HS-5 (cell line): ENCODE data around the gene ITPK1.

ENCODE experiments used
- DNase-seq: peaks from one replicate; pipeline ENCODE4 v3.0.0-alpha.2; 2012; ENCODE audit warnings: low read depth

Gene ITPK1

DNA sequence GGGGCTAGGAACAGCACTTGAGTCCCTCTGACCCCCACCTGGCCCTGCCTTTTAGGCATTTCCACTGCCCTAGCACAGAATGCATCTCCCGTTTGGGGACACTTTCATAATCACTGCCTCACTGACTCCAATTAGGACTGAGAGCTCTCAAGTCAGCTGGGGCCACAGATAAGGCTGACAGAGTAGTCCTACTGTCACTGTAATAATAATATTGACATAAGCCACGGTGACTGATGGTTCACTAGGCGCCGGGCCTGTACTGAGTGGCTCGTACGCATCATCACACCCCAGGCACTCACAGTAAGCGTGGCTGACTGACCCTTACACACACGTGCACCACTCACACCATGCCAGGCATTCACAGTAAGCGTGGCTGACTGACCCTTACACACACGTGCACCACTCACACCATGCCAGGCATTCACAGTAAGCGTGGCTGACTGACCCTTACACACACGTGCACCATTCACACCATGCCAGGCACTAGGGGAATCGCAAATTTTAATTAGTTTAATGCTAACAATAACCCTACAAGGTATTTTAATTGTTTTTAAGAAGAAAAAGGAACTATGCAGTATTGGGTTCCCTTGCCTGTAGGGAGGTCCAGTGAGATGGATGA lies 105.1 kb downstream of the ITPK1 start:
- no peak for DNase-seq

DNA sequence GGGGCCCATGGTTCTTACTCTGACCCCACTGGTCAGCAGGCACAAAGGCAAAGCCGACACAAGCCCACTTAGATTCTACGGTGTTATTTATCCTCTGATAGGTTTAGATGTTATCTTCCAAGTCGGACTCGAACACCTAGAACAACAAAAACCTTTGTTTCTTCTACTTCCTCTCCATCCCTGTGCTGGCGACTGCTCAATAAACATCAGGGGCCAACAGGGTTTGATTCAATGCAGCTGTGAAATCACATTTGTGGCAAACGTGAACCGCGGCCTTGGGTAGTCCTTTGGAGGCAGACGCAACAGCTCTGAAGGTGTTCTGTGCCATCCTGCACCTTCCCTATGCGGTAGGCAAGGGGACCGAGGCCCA lies 105.6 kb downstream of the ITPK1 start:
- DNase-seq: no peak

DNA sequence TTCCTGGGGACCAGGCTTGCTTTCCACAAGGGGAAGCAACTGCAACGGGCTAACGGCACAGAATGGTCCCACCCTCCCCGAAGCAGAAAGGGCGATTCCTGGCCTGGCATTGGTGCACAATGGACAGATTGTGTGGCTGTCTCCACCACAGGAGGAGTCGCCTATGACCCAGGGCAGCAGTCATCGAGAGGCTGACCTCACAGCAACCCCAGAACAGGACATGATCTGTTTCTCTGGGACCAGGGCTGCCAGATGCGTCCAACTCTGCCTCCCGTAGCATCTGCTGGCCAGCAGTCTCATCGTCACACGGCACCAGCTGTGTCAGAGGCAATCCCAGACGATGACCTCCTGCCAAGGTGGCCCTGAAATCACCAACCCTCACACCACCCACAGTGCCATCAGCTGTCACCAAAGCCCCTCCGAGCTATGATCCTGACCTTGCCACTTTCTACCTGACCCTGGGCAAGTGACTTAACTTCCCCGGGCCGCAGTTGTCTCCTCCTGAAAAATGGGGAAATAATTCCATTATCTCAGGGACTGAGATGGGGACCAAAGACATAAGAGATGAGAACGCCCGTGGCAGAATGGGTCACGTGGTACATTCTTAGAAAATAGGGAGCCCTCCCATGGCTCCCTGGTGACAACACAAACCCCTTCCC lies 106.1 kb downstream of the ITPK1 start:
- DNase-seq: no peak

DNA sequence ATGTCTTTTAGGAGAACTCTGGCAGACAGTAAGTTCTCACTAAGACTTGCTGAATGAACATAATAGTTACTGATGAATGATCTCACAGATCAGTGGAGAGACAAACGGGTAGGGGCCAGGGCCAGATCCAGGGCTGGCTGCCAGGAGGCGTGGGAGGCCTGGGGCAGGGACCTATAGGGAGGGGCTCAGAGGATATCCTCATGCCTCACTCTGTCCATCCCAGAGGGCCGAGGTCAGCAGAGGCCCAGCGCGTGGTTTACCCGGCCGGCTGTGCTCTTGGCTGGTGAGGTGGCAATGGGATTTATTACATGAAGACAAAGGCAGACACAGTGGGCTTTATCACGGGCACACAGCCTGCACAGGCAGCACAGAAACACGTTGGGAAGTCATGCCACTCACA lies 107.3 kb downstream of the ITPK1 start:
- no peak for DNase-seq

DNA sequence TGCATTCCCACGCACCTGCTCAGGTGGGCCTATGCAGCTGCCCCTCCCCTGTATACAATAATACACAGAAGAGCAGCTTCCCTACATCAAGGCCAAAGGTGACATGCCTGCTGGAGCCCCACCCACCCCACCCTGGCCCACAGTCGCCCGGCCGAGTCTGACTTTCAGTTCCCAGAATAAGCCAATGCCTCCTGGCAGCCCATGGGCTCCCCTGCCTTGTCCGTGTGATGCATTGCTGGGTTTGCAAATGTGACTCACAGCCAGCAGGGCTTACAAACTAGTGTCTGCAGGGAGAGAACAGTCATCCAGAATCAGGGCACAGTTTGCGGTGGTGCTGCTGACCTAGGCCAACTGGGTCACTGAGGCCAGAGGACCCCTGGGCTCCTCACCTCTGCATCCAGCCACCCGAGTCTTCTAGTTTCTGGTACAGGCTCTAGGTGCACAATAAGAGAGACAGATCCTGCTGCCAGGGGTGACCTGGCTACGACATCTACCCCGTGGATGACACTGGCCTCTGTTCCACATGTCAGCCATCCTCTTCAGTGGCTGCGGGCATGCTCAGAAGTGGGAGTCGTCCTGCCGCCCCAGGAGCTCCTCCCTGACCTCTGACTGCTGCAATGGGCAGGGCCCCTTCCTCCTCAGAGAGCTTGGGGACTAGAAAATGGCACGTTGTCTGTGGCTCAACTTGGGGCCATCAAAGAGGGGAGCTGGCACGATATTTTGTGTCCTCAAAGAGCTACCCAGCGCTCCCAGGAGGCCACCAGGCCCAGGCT lies 108.3 kb downstream of the ITPK1 start:
- DNase-seq: no peak

DNA sequence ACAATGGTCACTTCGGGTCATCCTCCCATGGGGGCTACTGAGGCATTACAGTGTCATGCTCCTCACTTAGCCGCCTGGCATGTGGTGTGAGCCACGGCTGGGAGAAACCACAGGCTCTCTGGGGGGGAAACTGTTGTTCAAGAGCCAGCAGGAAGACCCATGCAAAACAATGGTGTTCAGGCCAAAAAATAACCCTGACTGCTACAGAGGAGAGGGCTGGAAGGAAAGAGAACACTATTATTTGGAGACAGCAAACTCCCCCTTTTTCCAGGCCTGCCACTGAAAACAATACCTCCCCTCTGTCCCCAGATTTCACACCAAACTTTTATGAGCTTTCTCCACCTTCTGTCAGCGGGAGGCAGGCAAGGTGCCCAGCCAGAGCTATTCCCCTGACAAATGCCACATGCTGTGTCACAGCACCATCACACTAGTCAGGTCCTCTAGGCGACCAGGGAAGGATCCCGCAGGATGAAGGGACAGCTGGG lies 109.1 kb downstream of the ITPK1 start:
- DNase-seq: no peak

DNA sequence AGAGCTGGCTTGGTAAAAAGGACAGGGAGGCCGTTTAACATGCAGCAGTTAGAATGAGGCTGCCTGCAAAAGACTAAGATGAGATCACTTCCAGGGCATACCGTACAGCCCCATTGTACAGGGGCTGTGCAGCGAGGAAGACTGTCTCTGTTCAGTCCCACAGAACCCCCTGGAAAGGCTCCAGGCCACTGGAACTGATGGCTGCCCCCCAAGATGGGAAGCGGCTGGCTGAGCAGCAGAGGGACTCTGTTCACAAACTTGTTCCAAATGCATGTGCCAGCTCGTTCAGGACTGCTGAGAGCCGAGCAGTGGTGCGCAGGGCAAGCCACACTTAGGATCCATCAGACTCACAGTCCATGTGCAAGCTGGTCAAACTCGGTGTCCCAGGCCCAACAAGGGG lies 109.9 kb downstream of the ITPK1 start:
- no peak for DNase-seq

DNA sequence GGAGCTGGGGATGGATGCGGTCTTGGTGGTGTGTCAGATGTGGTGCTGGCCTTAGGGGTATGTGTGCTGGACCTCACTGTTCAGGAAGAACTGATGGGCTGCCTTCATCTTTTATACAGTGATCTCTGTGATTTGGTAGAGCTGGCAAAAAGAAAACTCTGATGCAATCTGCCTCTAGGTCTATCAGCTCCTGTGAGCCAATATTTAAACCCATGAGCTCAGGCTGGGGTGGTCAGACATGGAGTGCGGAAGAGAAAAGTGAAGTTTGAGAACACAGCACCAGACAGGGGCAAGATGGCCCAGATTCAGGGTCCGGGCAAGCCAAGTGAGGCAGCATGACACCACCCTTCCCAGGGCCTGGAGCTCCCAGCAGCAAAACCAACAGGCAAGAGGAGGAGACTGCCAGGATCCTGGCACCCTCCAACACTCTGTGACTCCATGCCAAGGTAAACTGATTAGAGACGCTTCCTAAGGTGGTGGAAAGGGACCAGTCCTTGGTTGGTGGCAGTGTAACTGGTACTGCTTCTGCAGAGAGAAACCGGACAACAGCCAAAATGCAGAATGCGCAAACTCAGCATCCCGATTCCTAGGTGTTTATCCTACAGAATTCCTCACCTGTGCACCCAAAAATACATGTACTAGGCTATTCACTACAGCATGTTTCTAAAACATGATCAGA lies 110.5 kb downstream of the ITPK1 start:
- DNase-seq: no peak

DNA sequence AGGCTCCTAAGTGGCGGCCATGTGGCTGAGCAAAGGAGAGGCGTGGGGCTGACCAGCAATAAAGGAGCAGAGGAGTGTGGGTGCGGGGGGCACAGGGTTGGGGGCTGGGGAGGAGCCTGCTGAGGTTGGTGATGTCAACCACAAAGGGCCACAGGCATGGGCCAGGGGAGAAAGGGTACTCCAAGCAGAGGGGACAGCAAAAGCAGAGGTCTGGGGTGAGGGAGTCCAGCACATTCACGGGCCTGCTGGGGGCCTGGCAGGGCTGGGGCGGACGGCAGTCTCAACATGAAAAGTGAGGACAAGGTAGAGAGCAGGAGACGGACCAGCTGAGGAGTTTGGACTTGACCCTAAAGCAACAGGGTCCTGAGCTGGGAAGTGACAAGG lies 111.0 kb downstream of the ITPK1 start:
- DNase-seq: no peak

DNA sequence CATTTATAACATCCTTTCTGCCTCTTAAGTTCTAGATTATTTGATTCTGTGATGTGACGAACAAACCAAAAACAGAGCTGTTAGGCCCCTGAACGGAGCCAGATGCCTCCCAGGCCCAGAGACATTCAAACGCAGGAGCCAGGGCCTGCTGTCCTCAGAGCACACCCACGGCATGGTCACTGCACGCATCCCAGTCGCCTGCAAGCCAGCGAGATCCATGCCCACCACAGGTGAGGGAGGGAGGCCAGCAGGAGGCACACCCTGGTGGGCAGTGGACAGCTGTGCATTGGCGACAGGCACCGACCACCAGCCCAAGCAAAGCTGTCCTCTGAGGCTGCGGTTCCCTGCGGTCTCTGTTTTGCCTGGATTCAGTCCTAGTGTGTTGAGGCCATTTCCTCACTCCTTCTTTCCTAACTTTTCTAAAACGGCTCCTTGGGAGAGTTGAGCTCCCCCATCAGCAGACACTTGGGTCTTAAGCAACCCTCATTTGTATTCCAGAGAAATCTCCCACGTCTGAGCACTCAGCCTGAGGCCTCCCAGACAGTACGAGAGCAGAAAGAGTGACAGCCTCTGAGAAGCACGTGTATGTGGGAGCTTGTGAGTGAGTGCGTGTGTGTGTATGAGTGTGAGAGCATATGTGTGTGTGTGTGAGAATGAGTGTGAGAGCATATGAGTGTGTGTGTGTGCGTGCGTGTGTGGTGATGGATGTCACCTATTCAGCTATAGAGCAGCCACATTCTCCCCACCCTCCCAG lies 111.6 kb downstream of the ITPK1 start:
- no peak for DNase-seq

DNA sequence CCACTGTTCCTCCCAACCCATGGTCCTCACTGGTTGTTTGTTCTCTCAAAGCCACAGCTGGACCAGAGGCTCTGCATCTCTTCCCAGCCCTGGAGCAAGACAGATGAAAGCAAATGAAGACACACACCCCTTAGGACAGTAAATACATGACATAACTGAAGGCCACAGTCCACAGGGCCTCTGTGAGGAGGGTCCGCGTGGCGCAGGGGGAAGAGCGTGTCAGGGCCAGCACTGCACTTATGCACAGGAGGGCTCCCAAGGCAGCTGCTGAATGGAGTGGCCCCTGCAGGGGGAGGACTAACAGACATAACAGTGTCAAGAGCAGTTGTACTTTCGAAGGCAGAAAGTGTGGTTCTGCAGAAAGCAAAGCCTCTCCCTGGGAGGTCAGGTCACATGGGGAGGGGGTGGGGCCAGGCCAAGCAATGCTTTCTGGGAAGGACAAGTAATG lies 112.8 kb downstream of the ITPK1 start:
- no peak for DNase-seq

DNA sequence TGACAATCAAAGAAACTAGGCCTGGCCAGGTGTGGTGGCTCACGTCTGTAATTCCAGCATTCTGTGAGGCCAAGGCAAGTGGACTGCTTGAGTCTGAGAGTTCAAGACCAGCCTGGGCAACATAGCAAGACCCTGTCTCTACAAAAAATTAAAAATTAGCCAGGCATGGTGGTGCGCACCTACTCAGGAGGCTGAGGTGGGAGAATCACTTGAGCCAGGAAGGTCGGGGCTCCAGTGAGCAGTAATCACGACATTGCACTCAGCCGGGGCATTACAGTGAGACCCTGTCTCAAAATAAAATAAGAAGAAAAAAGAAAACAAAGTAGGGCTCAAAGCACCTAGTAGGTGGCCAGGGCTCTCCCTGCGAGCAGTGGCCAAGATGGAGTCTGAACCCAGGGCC lies 113.7 kb downstream of the ITPK1 start:
- DNase-seq: no peak

DNA sequence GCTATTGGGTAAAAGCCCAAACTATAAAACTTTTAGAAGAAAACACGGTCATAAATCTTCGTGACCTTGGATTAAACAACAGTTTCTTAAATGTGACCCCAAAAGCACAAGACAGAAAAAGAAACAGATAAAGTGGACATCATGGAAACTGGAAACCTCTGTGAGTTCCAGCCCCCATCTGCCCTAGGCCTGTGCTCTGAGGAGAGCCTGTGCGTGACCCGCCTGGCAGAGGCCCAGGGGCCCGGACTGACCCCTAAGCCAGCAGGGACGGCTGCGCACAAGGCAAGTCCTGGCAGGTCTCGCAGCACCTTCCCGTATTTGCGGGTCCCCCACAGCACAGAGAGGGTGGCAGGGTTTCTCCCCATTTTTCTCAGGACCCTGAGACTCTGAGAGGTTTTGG lies 116.8 kb downstream of the ITPK1 start:
- DNase-seq: no peak

DNA sequence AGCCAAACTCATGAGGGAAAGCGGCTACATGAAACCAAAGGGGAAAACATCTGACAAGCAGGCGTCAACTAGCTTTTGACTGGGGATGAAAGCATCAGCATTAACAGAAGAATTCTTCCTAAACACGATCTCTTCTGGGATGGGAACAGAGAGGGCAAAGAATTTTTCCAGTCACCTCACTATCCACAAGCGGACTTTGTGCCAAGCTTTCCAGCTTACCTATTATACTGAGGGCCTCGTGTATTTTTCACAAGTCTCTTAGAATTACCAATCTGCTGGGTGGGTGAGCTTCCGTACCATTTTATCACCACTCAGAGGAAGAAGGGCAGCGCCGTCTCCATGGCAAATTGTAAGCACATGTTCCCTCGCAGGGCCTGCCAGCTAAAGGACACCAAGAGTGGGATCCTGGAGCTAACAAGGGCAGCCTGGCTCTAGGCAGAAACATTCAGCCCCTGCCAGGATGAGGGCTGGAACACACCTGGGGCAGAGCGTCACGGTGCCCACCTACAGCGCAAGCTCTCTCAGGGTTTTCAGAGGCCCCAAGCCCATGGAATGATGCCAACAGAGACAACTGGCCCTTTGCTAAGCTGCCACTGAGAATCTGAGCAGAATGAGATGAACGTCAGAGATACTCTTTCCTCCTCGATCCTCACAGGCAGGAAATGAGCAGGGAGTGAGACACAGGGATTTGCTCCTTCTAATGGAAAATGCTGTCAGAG lies 118.2 kb downstream of the ITPK1 start:
- DNase-seq: no peak

DNA sequence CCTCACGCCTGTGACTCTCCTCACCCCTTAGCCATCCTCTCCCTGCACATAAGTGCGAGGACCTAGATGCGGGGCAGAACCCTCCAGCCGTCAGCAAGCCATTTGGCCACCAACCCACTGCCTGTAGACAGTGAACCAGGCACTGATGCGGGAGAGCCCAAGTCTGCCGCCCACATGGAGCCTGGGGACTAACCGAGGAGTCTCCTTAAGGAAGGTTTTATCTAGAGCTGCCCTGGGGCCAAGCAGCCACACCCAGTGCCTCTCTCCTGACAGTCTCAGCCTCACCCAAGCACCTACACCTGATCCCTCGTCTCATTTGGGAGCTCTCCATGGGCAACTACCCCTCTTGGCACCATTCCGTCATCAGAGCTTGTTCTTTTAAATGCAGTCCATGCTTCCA lies 120.1 kb downstream of the ITPK1 start:
- no peak for DNase-seq

DNA sequence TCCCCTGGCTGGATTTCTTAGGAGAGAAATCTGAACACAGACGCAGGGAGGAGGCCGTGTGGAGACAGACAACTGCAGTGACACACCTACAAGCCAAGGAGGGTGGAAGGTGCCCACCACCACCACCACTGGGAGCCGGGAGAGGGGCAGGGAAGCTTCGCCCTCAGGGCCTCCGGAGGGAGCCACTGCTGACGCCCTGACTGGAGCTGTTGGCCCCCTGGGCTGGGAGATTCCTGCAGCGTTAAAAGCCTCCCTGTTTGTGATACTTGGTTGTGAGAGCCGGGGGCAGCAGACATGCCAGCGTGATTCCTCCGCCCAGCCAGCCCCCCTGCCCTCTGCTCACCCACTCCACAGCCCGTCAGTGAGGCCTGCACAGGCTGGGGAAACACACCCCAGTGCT lies 120.8 kb downstream of the ITPK1 start:
- no peak for DNase-seq

DNA sequence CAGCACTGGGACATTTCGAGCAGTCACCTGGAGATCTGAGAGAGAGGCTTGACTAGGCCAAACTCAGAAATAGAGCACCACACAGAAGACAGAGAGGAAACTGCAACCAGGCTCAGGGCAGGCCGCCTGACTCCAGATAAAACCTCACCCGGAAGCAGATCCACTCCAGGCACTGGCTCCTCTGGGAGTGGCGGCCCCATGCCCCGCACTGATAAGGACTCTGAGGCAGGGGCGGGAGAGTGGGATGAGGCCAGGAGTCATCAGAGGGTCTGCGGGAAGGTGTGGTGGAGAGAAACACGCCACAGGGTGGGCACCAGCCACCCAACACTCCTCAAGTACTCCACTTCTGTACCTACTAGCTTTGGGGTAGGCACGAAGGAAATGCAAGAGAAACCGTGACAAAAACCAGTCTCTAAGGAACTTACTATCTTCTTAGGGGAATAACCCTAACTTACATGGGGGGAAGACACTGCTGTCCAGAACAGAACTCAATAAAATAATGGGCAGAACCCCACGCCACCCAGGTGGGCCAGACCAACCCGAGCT lies 121.5 kb downstream of the ITPK1 start:
- no peak for DNase-seq

DNA sequence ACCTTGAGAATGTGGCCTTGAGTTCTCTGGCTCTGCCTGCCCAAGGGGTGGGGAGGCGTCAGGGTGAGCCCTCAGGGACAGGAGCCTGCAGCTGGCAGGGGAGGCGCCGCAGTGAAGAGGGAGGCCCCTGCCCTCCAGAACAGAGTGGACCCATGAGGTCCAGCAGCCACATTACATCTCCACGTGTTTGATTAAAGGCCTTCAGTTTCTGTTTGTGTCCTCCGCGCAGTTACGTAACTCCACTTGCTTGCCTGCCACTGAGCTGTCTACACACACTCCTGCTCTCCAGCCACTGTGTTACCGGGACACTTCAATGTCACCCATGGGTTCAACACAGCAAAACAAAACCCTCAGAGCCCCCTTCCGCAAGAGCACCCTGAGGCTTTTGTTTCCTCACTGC lies 122.4 kb downstream of the ITPK1 start:
- no peak for DNase-seq

DNA sequence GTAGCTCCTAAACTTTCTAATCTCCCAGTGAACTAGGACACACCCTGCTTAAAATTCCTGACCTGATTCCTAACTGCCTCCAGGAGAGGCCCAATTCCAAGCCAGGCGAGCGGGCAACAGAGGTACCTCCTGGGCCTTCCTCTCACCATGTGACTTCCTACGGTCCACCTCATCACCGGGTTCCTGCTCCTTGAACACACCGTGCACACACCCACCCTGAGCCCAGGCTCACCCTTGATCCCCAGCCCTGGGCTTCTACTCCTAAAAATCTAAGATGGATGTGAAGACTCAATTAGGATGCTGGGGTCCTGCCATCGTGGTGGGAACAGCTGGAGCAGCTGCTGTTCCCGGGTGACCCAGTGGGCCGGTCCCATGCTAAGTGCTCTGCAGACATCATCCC lies 124.2 kb downstream of the ITPK1 start:
- no peak for DNase-seq

DNA sequence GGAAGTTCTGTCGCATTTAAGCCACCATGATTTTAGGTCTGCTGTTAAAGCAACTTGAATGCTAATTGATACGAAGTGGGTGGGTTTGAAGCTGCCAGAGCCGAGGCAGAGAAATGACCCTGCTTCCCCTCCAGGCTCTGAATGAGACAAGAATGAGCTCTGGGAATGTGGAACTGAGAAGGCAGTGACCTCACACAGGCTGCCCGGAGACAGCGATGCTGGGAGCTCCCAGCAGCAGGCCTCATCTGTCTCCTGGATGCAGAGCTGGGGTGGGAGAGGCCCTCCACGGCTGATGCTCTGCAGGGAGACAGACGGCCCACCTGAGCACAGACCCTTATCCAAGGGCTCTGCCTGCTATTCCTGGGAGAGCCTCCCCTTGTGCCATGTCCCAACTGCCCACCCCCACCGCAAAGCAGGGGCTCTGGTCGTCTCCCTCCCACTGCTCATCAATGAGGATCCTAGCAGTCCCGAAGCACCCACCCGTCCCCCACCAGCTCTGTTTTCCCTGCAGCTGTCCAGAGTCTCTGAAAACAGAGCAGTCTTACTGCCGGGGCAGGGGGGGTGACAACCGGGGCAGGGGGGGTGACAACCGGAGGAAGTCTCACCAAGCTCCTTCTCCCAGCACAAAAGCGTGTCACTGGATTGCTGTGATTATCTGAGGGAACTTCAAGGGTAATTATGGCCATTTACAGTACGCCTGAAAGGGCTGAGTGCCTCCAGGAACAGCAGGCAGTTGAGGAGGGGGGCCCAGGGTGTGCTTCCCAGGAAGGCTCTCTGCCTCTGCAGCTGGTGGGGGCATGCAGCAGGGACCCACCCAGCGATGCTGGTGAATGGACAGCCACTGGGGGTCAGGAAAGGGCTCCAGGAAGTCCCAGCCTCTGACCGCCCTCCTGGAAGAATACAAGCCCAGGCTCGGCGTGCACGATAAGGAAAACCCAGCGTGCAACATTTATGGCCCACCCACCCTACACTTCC lies 125.0 kb downstream of the ITPK1 start:
- no peak for DNase-seq
